SK-N-MC (cell line): ENCODE measurements around the gene RBP7.

Experiments
- EZH2 ChIP-seq: fragments of 200-600 bp; sonication (generic); IDR thresholded peaks from one replicate; pipeline ENCODE4 v1.6.1; 2017; ENCODE audit warnings: antibody characterized with exemption
- FOXP2 ChIP-seq: optimal IDR thresholded peaks from 2 replicates; pipeline ENCODE3; 2011; ENCODE audit warnings: mild to moderate bottlenecking, moderate library complexity; ENCODE audit not compliant: insufficient read depth; ENCODE audit errors: extremely low read length, control extremely low read depth
- POLR2AphosphoS5 ChIP-seq: IDR thresholded peaks from 2 replicates; pipeline ENCODE4 v1.6.1; 2012; ENCODE audit warnings: mild to moderate bottlenecking, low read depth, low read length, borderline replicate concordance

DNA sequence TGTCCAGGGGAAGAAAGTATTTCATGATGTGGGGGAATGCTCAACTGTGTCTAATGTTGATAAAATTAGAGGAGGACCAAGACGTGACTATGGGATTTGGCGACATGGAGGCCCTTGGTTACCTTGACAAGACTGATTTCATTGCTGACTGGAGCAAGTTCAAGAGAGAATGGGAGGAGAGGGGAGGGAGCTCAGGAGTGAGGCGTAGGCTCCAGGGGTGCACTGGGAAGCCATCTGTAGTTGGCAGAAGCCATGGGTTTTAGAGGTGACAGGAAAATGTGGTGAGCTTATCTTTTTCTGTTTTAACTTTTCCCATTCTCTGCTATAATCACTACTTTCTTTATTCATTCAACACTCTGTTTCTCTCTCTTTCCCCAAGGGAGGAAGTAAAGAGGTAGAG, 51.6 kb downstream of the RBP7 start:
- TF ChIP-seq EZH2 (no peak), POLR2AphosphoS5 (no peak), FOXP2 (no peak)
